HEK293 (cell line): Measurements from ENCODE around the gene RRP1.

ENCODE experiments used
- CTCF ChIA-PET: fragments of 350-600 bp; formaldehyde crosslinking; extraction: SDS; loops from one replicate; lab custom pipeline; 2021; ENCODE audit warnings: antibody characterized with exemption; lab: Yijun Ruan, JAX
- POLR2A ChIA-PET: fragments of 300-600 bp; formaldehyde crosslinking; extraction: SDS; loops from one replicate; lab custom pipeline; 2020; ENCODE audit warnings: antibody characterized with exemption, inconsistent platforms; lab: Yijun Ruan, JAX
- H3K27ac ChIP-seq: fragments of 200-500 bp; sonication (Bioruptor generic); 2 replicates; pipeline ENCODE4 v1.5.1; 2014; ENCODE audit warnings: low read depth, low read length, control low read depth, inconsistent platforms; ENCODE audit errors: extremely low read depth
- H3K36me3 ChIP-seq, 2 experiments: fragments of 200-500 bp in 1 of 2; sonication (Bioruptor generic) in 1 of 2; 1 replicate in 1 of 2; 2 replicates in 1 of 2; pipeline ENCODE4 v1.5.1; 2014 to 2017; ENCODE audit warnings: inconsistent platforms in 2 of 2, low read length in 2 of 2; ENCODE audit not compliant: control insufficient read depth in 2 of 2, insufficient read depth in 1 of 2
- H3K4me1 ChIP-seq: fragments of 200-500 bp; sonication (Bioruptor generic); 2 replicates; pipeline ENCODE4 v1.5.1; 2014; ENCODE audit warnings: mild to moderate bottlenecking, low read length, inconsistent platforms; ENCODE audit not compliant: control insufficient read depth, insufficient read depth
- H3K4me3 ChIP-seq: 2 replicates; pipeline ENCODE4 v1.5.1; 2011; ENCODE audit warnings: low read depth, mild to moderate bottlenecking, control low read depth, low read length, moderate library complexity
- H3K9me3 ChIP-seq: fragments of 200-500 bp; sonication (Bioruptor generic); 2 replicates; pipeline ENCODE4 v1.5.1; 2014; ENCODE audit warnings: low read depth, low read length, inconsistent platforms; ENCODE audit not compliant: control insufficient read depth, insufficient read depth
- EGR2 ChIP-seq: fragments of 450-650 bp; formaldehyde crosslinking; IDR thresholded peaks from 2 replicates; pipeline ENCODE4 v1.5.1; 2016; ENCODE audit warnings: low read depth, missing biosample characterization, missing genetic modification characterization
- GLIS1 ChIP-seq: fragments of 450-650 bp; formaldehyde crosslinking; IDR thresholded peaks from 2 replicates; pipeline ENCODE4 v1.5.1; 2016; ENCODE audit warnings: missing biosample characterization, missing genetic modification characterization
- GLIS2 ChIP-seq: fragments of 450-650 bp; formaldehyde crosslinking; IDR thresholded peaks from 2 replicates; pipeline ENCODE4 v1.5.1; 2016; ENCODE audit warnings: missing biosample characterization, missing genetic modification characterization
- SCRT2 ChIP-seq: fragments of 450-650 bp; formaldehyde crosslinking; IDR thresholded peaks from 2 replicates; pipeline ENCODE4 v1.5.1; 2016; ENCODE audit warnings: missing biosample characterization, missing genetic modification characterization
- ZBTB1 ChIP-seq: fragments of 450-650 bp; formaldehyde crosslinking; IDR thresholded peaks from 2 replicates; pipeline ENCODE4 v1.5.1; 2016; ENCODE audit warnings: missing biosample characterization, missing genetic modification characterization
- ZFHX2 ChIP-seq: fragments of 450-650 bp; formaldehyde crosslinking; conservative IDR thresholded peaks from 2 replicates; pipeline ENCODE4 v1.5.1; 2016; ENCODE audit warnings: missing biosample characterization, missing genetic modification characterization
- ZNF561 ChIP-seq: fragments of 450-650 bp; IDR thresholded peaks from 2 replicates; pipeline ENCODE4 v1.5.1; 2018; ENCODE audit warnings: missing biosample characterization, missing genetic modification characterization, borderline replicate concordance
- ZNF600 ChIP-seq: fragments of 450-650 bp; formaldehyde crosslinking; IDR thresholded peaks from 2 replicates; pipeline ENCODE4 v1.5.1; 2016; ENCODE audit warnings: missing biosample characterization, missing genetic modification characterization
- ZNF623 ChIP-seq: fragments of 450-650 bp; formaldehyde crosslinking; IDR thresholded peaks from 2 replicates; pipeline ENCODE4 v1.5.1; 2016; ENCODE audit warnings: missing biosample characterization, missing genetic modification characterization
- ZNF654 ChIP-seq: fragments of 450-650 bp; formaldehyde crosslinking; IDR thresholded peaks from 2 replicates; pipeline ENCODE4 v1.5.1; 2016; ENCODE audit warnings: low read depth, missing biosample characterization, missing genetic modification characterization
- ZNF701 ChIP-seq: fragments of 450-650 bp; formaldehyde crosslinking; IDR thresholded peaks from 2 replicates; pipeline ENCODE4 v1.5.1; 2016; ENCODE audit warnings: missing biosample characterization, missing genetic modification characterization
- ZNF791 ChIP-seq: fragments of 450-650 bp; formaldehyde crosslinking; IDR thresholded peaks from 2 replicates; pipeline ENCODE4 v1.5.1; 2016; ENCODE audit warnings: missing biosample characterization, missing genetic modification characterization
- ZNF843 ChIP-seq: fragments of 450-650 bp; formaldehyde crosslinking; IDR thresholded peaks from 2 replicates; pipeline ENCODE4 v1.5.1; 2016; ENCODE audit warnings: missing biosample characterization, missing genetic modification characterization
- TF ChIP-seq, protein P1 (sequence below): fragments of 450-650 bp; formaldehyde crosslinking; IDR thresholded peaks from 2 replicates; pipeline ENCODE4 v1.5.1; 2016; ENCODE audit warnings: missing biosample characterization, missing genetic modification characterization, borderline replicate concordance
- TF ChIP-seq, protein P2 (sequence below): fragments of 450-650 bp; formaldehyde crosslinking; IDR thresholded peaks from 2 replicates; pipeline ENCODE4; 2016; ENCODE audit warnings: missing biosample characterization, missing genetic modification characterization

The RRP1 gene

DNA sequence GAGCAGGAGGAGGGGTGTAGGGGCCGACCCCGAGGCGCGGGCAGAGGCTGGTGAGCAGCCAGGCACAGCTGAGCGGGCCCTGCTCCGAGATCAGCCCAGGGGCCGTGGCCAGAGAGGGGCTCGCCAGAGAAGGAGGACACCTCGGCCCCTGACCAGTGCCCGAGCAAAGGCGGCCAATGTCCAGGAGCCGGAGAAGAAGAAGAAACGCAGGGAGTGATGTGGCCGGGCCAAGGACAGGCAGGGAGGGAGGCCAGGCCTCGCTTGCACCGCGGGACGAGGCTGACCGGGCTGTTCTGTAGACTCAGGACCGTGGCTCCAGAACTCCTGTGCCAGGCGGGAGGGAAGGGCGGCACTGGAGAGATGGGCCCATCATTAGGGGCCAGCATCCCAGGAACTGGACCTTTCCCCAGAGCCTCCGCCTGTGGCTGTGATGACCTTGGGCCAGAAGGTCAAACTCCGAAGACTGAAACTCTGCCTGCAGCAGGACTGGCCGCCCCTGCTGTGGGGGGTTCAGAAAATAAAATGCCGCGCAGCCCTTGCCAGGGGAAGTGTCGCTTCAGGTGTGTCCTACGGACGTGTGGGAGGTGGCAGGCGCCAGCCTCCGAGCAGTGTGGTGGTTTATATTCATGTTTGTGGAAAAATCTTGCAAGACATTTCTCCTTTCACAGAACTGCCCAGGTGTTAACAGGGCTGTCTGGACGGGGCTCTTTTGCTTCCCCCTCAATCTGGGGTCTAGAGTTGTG is 14.4 kb downstream of the RRP1 start (continued):
- TF ChIP-seq, protein P1, sequence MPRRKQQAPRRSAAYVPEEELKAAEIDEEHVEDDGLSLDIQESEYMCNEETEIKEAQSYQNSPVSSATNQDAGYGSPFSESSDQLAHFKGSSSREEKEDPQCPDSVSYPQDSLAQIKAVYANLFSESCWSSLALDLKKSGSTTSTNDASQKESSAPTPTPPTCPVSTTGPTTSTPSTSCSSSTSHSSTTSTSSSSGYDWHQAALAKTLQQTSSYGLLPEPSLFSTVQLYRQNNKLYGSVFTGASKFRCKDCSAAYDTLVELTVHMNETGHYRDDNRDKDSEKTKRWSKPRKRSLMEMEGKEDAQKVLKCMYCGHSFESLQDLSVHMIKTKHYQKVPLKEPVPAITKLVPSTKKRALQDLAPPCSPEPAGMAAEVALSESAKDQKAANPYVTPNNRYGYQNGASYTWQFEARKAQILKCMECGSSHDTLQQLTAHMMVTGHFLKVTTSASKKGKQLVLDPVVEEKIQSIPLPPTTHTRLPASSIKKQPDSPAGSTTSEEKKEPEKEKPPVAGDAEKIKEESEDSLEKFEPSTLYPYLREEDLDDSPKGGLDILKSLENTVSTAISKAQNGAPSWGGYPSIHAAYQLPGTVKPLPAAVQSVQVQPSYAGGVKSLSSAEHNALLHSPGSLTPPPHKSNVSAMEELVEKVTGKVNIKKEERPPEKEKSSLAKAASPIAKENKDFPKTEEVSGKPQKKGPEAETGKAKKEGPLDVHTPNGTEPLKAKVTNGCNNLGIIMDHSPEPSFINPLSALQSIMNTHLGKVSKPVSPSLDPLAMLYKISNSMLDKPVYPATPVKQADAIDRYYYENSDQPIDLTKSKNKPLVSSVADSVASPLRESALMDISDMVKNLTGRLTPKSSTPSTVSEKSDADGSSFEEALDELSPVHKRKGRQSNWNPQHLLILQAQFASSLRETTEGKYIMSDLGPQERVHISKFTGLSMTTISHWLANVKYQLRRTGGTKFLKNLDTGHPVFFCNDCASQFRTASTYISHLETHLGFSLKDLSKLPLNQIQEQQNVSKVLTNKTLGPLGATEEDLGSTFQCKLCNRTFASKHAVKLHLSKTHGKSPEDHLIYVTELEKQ (tag by site-specific recombination) = no peak
- TF ChIP-seq ZNF701 = no peak
- TF ChIP-seq ZBTB1 (tag by site-specific recombination) = no peak

GRCh38 chr21:43805275-43805800 is 16.0 kb downstream of the RRP1 start:
- Histone ChIP-seq H3K36me3 (peaks cover 8 to 54% of the 10 kb centered on the region in 2 experiments; a peak in 2 of 3 replicates), H3K4me1 (no peaks in the 10 kb centered on the region), H3K27ac (no peak overlapping the region), H3K9me3 (no peaks in the 10 kb centered on the region)
- ChIA-PET CTCF (no interaction called here), POLR2A (no interaction called here)
- TF ChIP-seq ZNF561 (tag by site-specific recombination) (no peak), ZNF623 (tag by site-specific recombination) (no peak), ZNF791 (tag by site-specific recombination) (no peak), ZNF654 (tag by site-specific recombination) (no peak)
- TF ChIP-seq, all 188 proteins: peak for 0
- H3K4me3 ChIP-seq = no peak overlapping the region

GRCh38 chr21:43806017-43806710 is 16.8 kb downstream of the RRP1 start:
- peak; percentile 77; the same call in 1 of the 2 replicates for TF ChIP-seq ZNF600 (tag by site-specific recombination)
- TF ChIP-seq SCRT2 (tag by site-specific recombination) = peak; percentile 34; the same call in 1 of the 2 replicates
- TF ChIP-seq, protein P2, sequence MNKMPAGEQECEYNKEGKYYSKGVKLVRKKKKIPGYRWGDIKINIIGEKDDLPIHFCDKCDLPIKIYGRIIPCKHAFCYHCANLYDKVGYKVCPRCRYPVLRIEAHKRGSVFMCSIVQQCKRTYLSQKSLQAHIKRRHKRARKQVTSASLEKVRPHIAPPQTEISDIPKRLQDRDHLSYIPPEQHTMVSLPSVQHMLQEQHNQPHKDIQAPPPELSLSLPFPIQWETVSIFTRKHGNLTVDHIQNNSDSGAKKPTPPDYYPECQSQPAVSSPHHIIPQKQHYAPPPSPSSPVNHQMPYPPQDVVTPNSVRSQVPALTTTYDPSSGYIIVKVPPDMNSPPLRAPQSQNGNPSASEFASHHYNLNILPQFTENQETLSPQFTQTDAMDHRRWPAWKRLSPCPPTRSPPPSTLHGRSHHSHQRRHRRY (tag by site-specific recombination) = no peak
- Histone ChIP-seq H3K36me3 (peaks cover 3 to 46% of the 10 kb centered on the region in 2 experiments; a peak in 2 of 3 replicates), H3K4me3 (no peak overlapping the region), H3K27ac (no peak overlapping the region), H3K9me3 (no peaks in the 10 kb centered on the region), H3K4me1 (no peaks in the 10 kb centered on the region)
- ChIA-PET CTCF (no interaction called here), POLR2A (no interaction called here)

DNA sequence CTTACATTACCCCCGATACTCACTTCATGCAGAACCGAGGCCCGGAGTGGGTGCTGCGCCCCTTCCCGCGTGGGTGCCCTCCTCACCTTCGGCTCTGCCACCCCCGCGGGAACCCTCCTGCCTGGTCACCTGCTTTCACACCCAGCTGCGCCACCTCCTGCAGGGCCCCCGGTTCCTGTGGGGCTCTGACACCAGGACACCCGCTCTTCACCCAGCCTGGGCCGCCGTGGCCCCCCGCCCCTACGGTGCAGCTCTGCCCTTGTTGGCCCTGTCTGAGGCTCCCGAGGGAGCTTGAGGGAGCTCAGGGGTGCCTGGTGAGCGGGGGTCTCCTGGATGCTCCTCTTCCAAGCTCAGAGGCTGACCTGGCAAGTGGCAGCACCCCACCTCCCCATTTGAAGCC is 19.0 kb downstream of the RRP1 start:
- CTCF ChIA-PET = interaction anchor here (0.6 to 2.1 kb wide), 4 partner anchors 19 to 283 kb away, joined by 3 to 10 read pairs (median 6); partner anchors contain the start of gene RRP1

More for the DNA sequence above, 19.0 kb downstream of the RRP1 start:
- POLR2A ChIA-PET = no interaction called here
- no peaks in the 10 kb centered on the region for H3K4me1 ChIP-seq
- TF ChIP-seq ZFHX2 (tag by site-specific recombination) = 0 out of 2 replicates have a peak, but pooled peaks have one; percentile 22
- TF ChIP-seq ZNF843 = no peak
- TF ChIP-seq GLIS2 (tag by site-specific recombination) = 0 out of 2 replicates have a peak, but pooled peaks have one; percentile 42
- 0 out of 2 replicates have a peak, but pooled peaks have one; percentile 13 for TF ChIP-seq GLIS1 (tag by site-specific recombination)
- peak; percentile 37; the same call in 1 of the 2 replicates for TF ChIP-seq EGR2 (tag by site-specific recombination)
- TF ChIP-seq, all 188 proteins: peak for 4
- Histone ChIP-seq H3K4me3 (no peak overlapping the region), H3K36me3 (peaks cover 0 to 24% of the 10 kb centered on the region in 2 experiments; a peak in 1 of 3 replicates), H3K9me3 (no peaks in the 10 kb centered on the region), H3K27ac (no peak overlapping the region)
